H1 (cell line): ENCODE measurements around the gene PHC3. TPM values are rescaled to one million over a fixed set of nuclear protein-coding genes. Genes with fewer than 3 reads are reported as not detected.

Experiments used
- CTCF ChIA-PET: fragments of 300-600 bp; sonication (Branson Sonifier 250); formaldehyde crosslinking; loops from one replicate; lab custom pipeline; 2021; ENCODE audit not compliant: partially characterized antibody; lab: Charles Lee
- POLR2A ChIA-PET: fragments of 300-600 bp; sonication (Branson Sonifier 250); formaldehyde crosslinking; loops from one replicate; lab custom pipeline; 2021; ENCODE audit warnings: inconsistent platforms; ENCODE audit not compliant: partially characterized antibody; lab: Charles Lee
- DNase-seq, 2 experiments: peaks; one replicate each; pipeline versions ENCODE4 v3.0.0 to v3.0.0-alpha.2; 2010 to 2022; ENCODE audit warnings: low spot score in 2 of 2, low read depth in 1 of 2, mixed read lengths in 1 of 2
- FAIRE-seq: peaks from 2 replicates; lab custom pipeline; 2011; peaks lifted over from hg19 to GRCh38; lab: Jason Lieb, UNC
- H2AFZ ChIP-seq: 2 replicates; pipeline ENCODE4 v1.8.1; 2012; ENCODE audit warnings: low read length, inconsistent platforms
- H2AK5ac ChIP-seq: 2 replicates; pipeline ENCODE4 v1.6.1; 2013; ENCODE audit warnings: low read depth, low read length
- H2BK120ac ChIP-seq: replicated peaks from 2 replicates; pipeline ENCODE3; 2013; ENCODE audit warnings: low read depth, low read length, inconsistent platforms
- H2BK12ac ChIP-seq: 2 replicates; pipeline ENCODE4 v1.6.1; 2013; ENCODE audit warnings: low read depth, low read length
- H2BK15ac ChIP-seq: 2 replicates; pipeline ENCODE4 v1.6.1; 2013; ENCODE audit warnings: low read length
- H2BK20ac ChIP-seq: 2 replicates; pipeline ENCODE4 v1.6.1; 2013; ENCODE audit warnings: low read length
- H2BK5ac ChIP-seq: 2 replicates; pipeline ENCODE4 v1.6.1; 2013; ENCODE audit warnings: low read depth, low read length
- H3K14ac ChIP-seq: 2 replicates; pipeline ENCODE4 v1.6.1; 2013; ENCODE audit warnings: inconsistent platforms; ENCODE audit not compliant: insufficient read length
- H3K18ac ChIP-seq: 2 replicates; pipeline ENCODE4 v1.6.1; 2013; ENCODE audit warnings: low read length; ENCODE audit errors: extremely low read depth
- H3K23ac ChIP-seq: 2 replicates; pipeline ENCODE4 v1.6.1; 2013; ENCODE audit warnings: inconsistent platforms; ENCODE audit not compliant: insufficient read length
- H3K23me2 ChIP-seq: 2 replicates; pipeline ENCODE4 v1.6.1; 2013; ENCODE audit warnings: low read depth, low read length
- H3K27ac ChIP-seq: 2 replicates; pipeline ENCODE4 v1.6.1; 2011; ENCODE audit warnings: low read depth, low read length, inconsistent platforms
- H3K27me3 ChIP-seq, 4 experiments: replicated peaks in 1 of 4; 1 replicate in 1 of 4; 2 replicates in 3 of 4; pipeline versions ENCODE4 v1.6.1 to v1.8.1; 2011 to 2013; ENCODE audit warnings: low read length in 3 of 4, mild to moderate bottlenecking in 3 of 4, inconsistent platforms in 2 of 4, mixed read lengths in 2 of 4, moderate library complexity in 1 of 4; ENCODE audit not compliant: control insufficient read depth in 3 of 4, insufficient read depth in 3 of 4; ENCODE audit errors: extremely low read depth in 1 of 4
- H3K36me3 ChIP-seq, 4 experiments: 2 replicates each; pipeline versions ENCODE4 v1.6.1 to v1.8.1; 2011 to 2013; ENCODE audit warnings: mild to moderate bottlenecking in 4 of 4, low read length in 3 of 4, moderate library complexity in 2 of 4, control low read depth in 1 of 4, inconsistent platforms in 1 of 4; ENCODE audit not compliant: insufficient read depth in 4 of 4, control insufficient read depth in 2 of 4
- H3K4ac ChIP-seq: replicated peaks from 2 replicates; pipeline ENCODE3; 2013; ENCODE audit warnings: low read length, low read depth, mixed read lengths, inconsistent platforms; ENCODE audit not compliant: insufficient read length
- H3K4me1 ChIP-seq, 4 experiments: replicated peaks in 1 of 4; 1 replicate in 1 of 4; 2 replicates in 3 of 4; pipeline versions ENCODE4 v1.6.1 to v1.8.1; 2011 to 2013; ENCODE audit warnings: low read length in 3 of 4, inconsistent platforms in 2 of 4, mixed read lengths in 1 of 4; ENCODE audit not compliant: insufficient read depth in 4 of 4, control insufficient read depth in 3 of 4
- H3K4me2 ChIP-seq, 2 experiments: 2 replicates each; pipeline versions ENCODE4 v1.6.1 to v1.8.1; 2011 to 2013; ENCODE audit warnings: low read depth in 2 of 2, low read length in 2 of 2, control low read depth in 1 of 2, inconsistent platforms in 1 of 2, mild to moderate bottlenecking in 1 of 2; ENCODE audit not compliant: insufficient read depth in 1 of 2
- H3K4me3 ChIP-seq, 4 experiments: fragments of 200-600, 300-600 bp in 1 of 4; sonication (generic), shearing (Covaris generic), sonication (Bioruptor Twin) in 1 of 4; 2 replicates each; pipeline versions ENCODE4 v1.5.1 to v1.8.1; 2011 to 2016; ENCODE audit warnings: low read length in 4 of 4, low read depth in 3 of 4, control low read depth in 2 of 4, inconsistent platforms in 2 of 4, mild to moderate bottlenecking in 2 of 4, mixed read lengths in 1 of 4, moderate library complexity in 1 of 4; ENCODE audit not compliant: insufficient read depth in 2 of 4; ENCODE audit errors: extremely low read depth in 1 of 4
- H3K56ac ChIP-seq: replicated peaks from 2 replicates; pipeline ENCODE3; 2013; ENCODE audit warnings: low read depth, mild to moderate bottlenecking, mixed read lengths, low read length, inconsistent platforms; ENCODE audit not compliant: insufficient read length
- H3K79me1 ChIP-seq: 2 replicates; pipeline ENCODE4 v1.6.1; 2013; ENCODE audit warnings: low read depth, low read length, control low read depth
- H3K79me2 ChIP-seq, 2 experiments: 2 replicates each; pipeline versions ENCODE4 v1.6.1 to v1.8.1; 2012 to 2013; ENCODE audit warnings: low read length in 2 of 2, mild to moderate bottlenecking in 2 of 2, inconsistent platforms in 1 of 2; ENCODE audit not compliant: insufficient read depth in 2 of 2, control insufficient read depth in 1 of 2
- H3K9ac ChIP-seq, 4 experiments: replicated peaks in 1 of 4; 1 replicate in 1 of 4; 2 replicates in 3 of 4; pipeline versions ENCODE4 v1.6.1 to v1.8.1; 2011 to 2013; ENCODE audit warnings: low read depth in 3 of 4, low read length in 3 of 4, control low read depth in 2 of 4, mild to moderate bottlenecking in 2 of 4, moderate library complexity in 2 of 4, inconsistent platforms in 1 of 4; ENCODE audit errors: extremely low read depth in 1 of 4
- H3K9me3 ChIP-seq, 2 experiments: 2 replicates each; pipeline versions ENCODE4 v1.6.1 to v1.8.1; 2012 to 2013; ENCODE audit warnings: mild to moderate bottlenecking in 2 of 2, moderate library complexity in 2 of 2, control low read depth in 1 of 2, inconsistent platforms in 1 of 2, low read depth in 1 of 2, low read length in 1 of 2, mixed read lengths in 1 of 2; ENCODE audit not compliant: insufficient read depth in 2 of 2
- H4K20me1 ChIP-seq, 2 experiments: replicated peaks in 1 of 2; 2 replicates each; pipeline versions ENCODE3 to v1.8.1; 2011 to 2013; ENCODE audit warnings: inconsistent platforms in 2 of 2, low read length in 2 of 2, mild to moderate bottlenecking in 1 of 2; ENCODE audit not compliant: insufficient read depth in 2 of 2, control insufficient read depth in 1 of 2
- H4K5ac ChIP-seq: 2 replicates; pipeline ENCODE4 v1.6.1; 2013; ENCODE audit warnings: low read length, low read depth, mixed read lengths, inconsistent platforms; ENCODE audit not compliant: insufficient read length
- H4K8ac ChIP-seq: 2 replicates; pipeline ENCODE4 v1.8.0; 2013; ENCODE audit warnings: mild to moderate bottlenecking, moderate library complexity, low read length, inconsistent platforms; ENCODE audit not compliant: insufficient read depth; ENCODE audit errors: extremely low read depth
- H4K91ac ChIP-seq: replicated peaks from 2 replicates; pipeline ENCODE3; 2013; ENCODE audit warnings: low read length, mixed read lengths, inconsistent platforms; ENCODE audit not compliant: insufficient read length
- BCL11A ChIP-seq, 2 experiments: IDR thresholded peaks; one replicate each; pipeline ENCODE4 v1.6.1; 2011; ENCODE audit warnings: low read depth in 2 of 2, low read length in 2 of 2, mild to moderate bottlenecking in 2 of 2
- E2F6 ChIP-seq: IDR thresholded peaks from 2 replicates; pipeline ENCODE4 v1.6.1; 2012; ENCODE audit warnings: inconsistent platforms
- EP300 ChIP-seq, 2 experiments: IDR thresholded peaks; 1 replicate in 1 of 2; 2 replicates in 1 of 2; pipeline ENCODE4 v1.6.1; 2011 to 2012; ENCODE audit warnings: low read depth in 2 of 2, low read length in 2 of 2, mild to moderate bottlenecking in 2 of 2, borderline replicate concordance in 1 of 2, inconsistent platforms in 1 of 2, moderate library complexity in 1 of 2
- POLR2A ChIP-seq, 2 experiments: IDR thresholded peaks; 1 replicate in 1 of 2; 2 replicates in 1 of 2; pipeline ENCODE4 v1.6.1; 2011; ENCODE audit warnings: low read depth in 2 of 2, low read length in 2 of 2, mild to moderate bottlenecking in 2 of 2; ENCODE audit errors: control extremely low read depth in 1 of 2
- POU5F1 ChIP-seq: IDR thresholded peaks from 2 replicates; pipeline ENCODE4 v1.6.1; 2011; ENCODE audit warnings: low read depth, mild to moderate bottlenecking, low read length, moderate library complexity
- RBBP5 ChIP-seq: IDR thresholded peaks from 2 replicates; pipeline ENCODE4 v1.7.1; 2012; ENCODE audit warnings: low read depth, mild to moderate bottlenecking, inconsistent platforms, low read length, moderate library complexity, borderline replicate concordance
- SIRT6 ChIP-seq: IDR thresholded peaks from one replicate; pipeline ENCODE4 v1.7.1; 2012; ENCODE audit warnings: low read length, inconsistent platforms
- SP4 ChIP-seq: IDR thresholded peaks from 2 replicates; pipeline ENCODE4 v1.6.1; 2012; ENCODE audit warnings: low read length, inconsistent platforms
- TBP ChIP-seq: IDR thresholded peaks from 2 replicates; pipeline ENCODE4 v1.6.1; 2011; ENCODE audit warnings: low read depth, low read length, improper control_type of control experiment
- WGBS, 2 experiments: shearing (Covaris generic) in 1 of 2; methylation state at CpG; one replicate each; pipeline versions ENCODE4 v1.1.6 to v1.1.7; 2013 to 2015; ENCODE audit warnings: low lambda C conversion rate in 2 of 2, mixed read lengths in 2 of 2, inconsistent platforms in 1 of 2, low coverage in 1 of 2, missing lambda C conversion rate in 1 of 2; ENCODE audit not compliant: insufficient replicate concordance in 2 of 2, insufficient coverage in 1 of 2, insufficient read length in 1 of 2; ENCODE audit errors: extremely low coverage in 1 of 2, missing lambda C conversion rate in 1 of 2; 5-methylcytosine and 5-hydroxymethylcytosine counted together
- polyA plus RNA-seq, 7 experiments: library from polyadenylated mRNA; depleted of rRNA in 3 of 7; stranded (reverse) in 5 of 7; unstranded in 2 of 7; fragments of >200 nt in 5 of 7; fragments of 200-250 nt in 2 of 7; gene quantifications; 1 replicate in 5 of 7; 2 replicates in 1 of 7; 4 replicates in 1 of 7; pipeline versions ENCODE4 v1.2.1 to v1.2.3, GENCODE V29; 2011 to 2013; ENCODE audit warnings: missing spikeins in 2 of 7, mixed read lengths in 2 of 7
- total RNA-seq: library from RNA; stranded (reverse); fragmentation: NEBNext Ultra II Directional; extraction: Animal tissue kit (Norgen Biotek cat#: 25700); gene quantifications from 2 replicates; pipeline ENCODE4 v1.2.1, GENCODE V29; 2021
- TF ChIP-seq, protein P1 (sequence below), 3 experiments: IDR thresholded peaks; 1 replicate in 2 of 3; 2 replicates in 1 of 3; pipeline versions ENCODE4 v1.5.1 to v1.6.1; 2011; ENCODE audit warnings: low read length in 3 of 3, mild to moderate bottlenecking in 3 of 3, inconsistent platforms in 2 of 3, low read depth in 1 of 3, moderate library complexity in 1 of 3; ENCODE audit not compliant: insufficient read depth in 1 of 3; ENCODE audit errors: control extremely low read depth in 1 of 3

PHC3 gene
- total and polyA plus RNA-seq, 2 of the 8 experiments (the other 6 are each of a cell fraction or from before 2014, with no cell fraction given), result 26.4 to 29.2 TPM

- no peak overlapping the region for H3K4ac ChIP-seq
- H2AFZ ChIP-seq, result no peak overlapping the region
- no peak overlapping the region for H3K23ac ChIP-seq
- no peak overlapping the region for H2BK12ac ChIP-seq
- H2BK120ac ChIP-seq, result no peak overlapping the region
- H2BK5ac ChIP-seq, result no peak overlapping the region
- no peak overlapping the region for H2AK5ac ChIP-seq
- H2BK15ac ChIP-seq, result no peak overlapping the region
- peaks cover 0 to 53% of the 10 kb centered on the region in 2 experiments; a peak in 2 of 4 replicates for H3K79me2 ChIP-seq
- no peak overlapping the region for H3K18ac ChIP-seq
- H3K9ac ChIP-seq, result no peak overlapping the region
- no peaks in the 10 kb centered on the region for H4K20me1 ChIP-seq
- no peak overlapping the region for H4K91ac ChIP-seq
- H3K23me2 ChIP-seq, result no peaks in the 10 kb centered on the region; the same call in 1 of the 2 replicates
- no peaks in the 10 kb centered on the region for H3K27me3 ChIP-seq
- FAIRE-seq, result no peak
- H3K4me2 ChIP-seq, result no peak overlapping the region
- no peak overlapping the region for H4K5ac ChIP-seq
- H3K9me3 ChIP-seq, result peaks cover 3 to 5% of the 10 kb centered on the region in 2 experiments; a peak in 1 of 4 replicates
- no peak for TF ChIP-seq TBP
- TF ChIP-seq POU5F1, result no peak
- no peak for TF ChIP-seq BCL11A (IDR thresholded peaks at IDR 0.05; ENCODE audit: low read depth in 2 of 2, low read length in 2 of 2)
- no peak for TF ChIP-seq SP4
- TF ChIP-seq E2F6, result no peak
- TF ChIP-seq POLR2A (IDR thresholded peaks at IDR 0.05; ENCODE audit: control extremely low read depth in 1 of 2, low read depth in 2 of 2, low read length in 2 of 2), result no peak
- TF ChIP-seq SIRT6, result no peak
- TF ChIP-seq EP300 (IDR thresholded peaks at IDR 0.05; ENCODE audit: borderline replicate concordance in 1 of 2, low read depth in 2 of 2, low read length in 2 of 2), result no peak
- TF ChIP-seq, protein P1, sequence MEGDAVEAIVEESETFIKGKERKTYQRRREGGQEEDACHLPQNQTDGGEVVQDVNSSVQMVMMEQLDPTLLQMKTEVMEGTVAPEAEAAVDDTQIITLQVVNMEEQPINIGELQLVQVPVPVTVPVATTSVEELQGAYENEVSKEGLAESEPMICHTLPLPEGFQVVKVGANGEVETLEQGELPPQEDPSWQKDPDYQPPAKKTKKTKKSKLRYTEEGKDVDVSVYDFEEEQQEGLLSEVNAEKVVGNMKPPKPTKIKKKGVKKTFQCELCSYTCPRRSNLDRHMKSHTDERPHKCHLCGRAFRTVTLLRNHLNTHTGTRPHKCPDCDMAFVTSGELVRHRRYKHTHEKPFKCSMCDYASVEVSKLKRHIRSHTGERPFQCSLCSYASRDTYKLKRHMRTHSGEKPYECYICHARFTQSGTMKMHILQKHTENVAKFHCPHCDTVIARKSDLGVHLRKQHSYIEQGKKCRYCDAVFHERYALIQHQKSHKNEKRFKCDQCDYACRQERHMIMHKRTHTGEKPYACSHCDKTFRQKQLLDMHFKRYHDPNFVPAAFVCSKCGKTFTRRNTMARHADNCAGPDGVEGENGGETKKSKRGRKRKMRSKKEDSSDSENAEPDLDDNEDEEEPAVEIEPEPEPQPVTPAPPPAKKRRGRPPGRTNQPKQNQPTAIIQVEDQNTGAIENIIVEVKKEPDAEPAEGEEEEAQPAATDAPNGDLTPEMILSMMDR (IDR thresholded peaks at IDR 0.05; ENCODE audit: control extremely low read depth in 1 of 3, insufficient read depth in 1 of 3, low read depth in 1 of 3, low read length in 3 of 3), result no peak
- no peak for TF ChIP-seq RBBP5
- no peak overlapping the region for H3K56ac ChIP-seq
- H3K79me1 ChIP-seq, result no peaks in the 10 kb centered on the region
- DNase-seq, result no peak
- H4K8ac ChIP-seq, result no peak overlapping the region
- 88% methylated on average over 1 of the region's 1 CpG; no CpG with 5 or more reads in 1 of the 2 experiments for WGBS, 2 experiments
- H3K4me3 ChIP-seq, result no peak overlapping the region
- H3K27ac ChIP-seq, result no peak overlapping the region
- H3K4me1 ChIP-seq, result no peaks in the 10 kb centered on the region
- peaks cover 0 to 21% (median 8%) of the 10 kb centered on the region in 4 experiments; a peak in 4 of 8 replicates for H3K36me3 ChIP-seq
- ChIA-PET CTCF (no interaction called here), POLR2A (no interaction called here)
- H3K14ac ChIP-seq, result no peak overlapping the region
- H2BK20ac ChIP-seq, result no peak overlapping the region
Measured at GRCh38 chr3:170159459-170159858, 22.1 kb downstream of the PHC3 start.
